HUES6 (cell line): ENCODE data around the gene ADSL.

ENCODE experiments used
- H3K27ac ChIP-seq: 2 replicates; pipeline ENCODE4 v1.7.0; 2013; ENCODE audit warnings: low read depth, mild to moderate bottlenecking, low read length, inconsistent platforms
- H3K27me3 ChIP-seq: 2 replicates; pipeline ENCODE4 v1.6.1; 2013; ENCODE audit warnings: low read length; ENCODE audit not compliant: control insufficient read depth, insufficient read depth
- H3K36me3 ChIP-seq: 2 replicates; pipeline ENCODE4 v1.6.1; 2013; ENCODE audit warnings: low read length; ENCODE audit not compliant: control insufficient read depth, insufficient read depth
- H3K4me1 ChIP-seq: 2 replicates; pipeline ENCODE4 v1.6.1; 2013; ENCODE audit warnings: low read length; ENCODE audit not compliant: control insufficient read depth, insufficient read depth
- H3K4me3 ChIP-seq: 2 replicates; pipeline ENCODE4 v1.5.1; 2013; ENCODE audit warnings: low read depth, low read length
- H3K9ac ChIP-seq: one replicate; pipeline ENCODE4 v1.6.1; 2013; ENCODE audit warnings: mild to moderate bottlenecking, low read length
- H3K9me3 ChIP-seq: 2 replicates; pipeline ENCODE4 v1.6.1; 2013; ENCODE audit warnings: low read depth, low read length; ENCODE audit not compliant: control insufficient read depth, insufficient read depth

The ADSL gene

DNA sequence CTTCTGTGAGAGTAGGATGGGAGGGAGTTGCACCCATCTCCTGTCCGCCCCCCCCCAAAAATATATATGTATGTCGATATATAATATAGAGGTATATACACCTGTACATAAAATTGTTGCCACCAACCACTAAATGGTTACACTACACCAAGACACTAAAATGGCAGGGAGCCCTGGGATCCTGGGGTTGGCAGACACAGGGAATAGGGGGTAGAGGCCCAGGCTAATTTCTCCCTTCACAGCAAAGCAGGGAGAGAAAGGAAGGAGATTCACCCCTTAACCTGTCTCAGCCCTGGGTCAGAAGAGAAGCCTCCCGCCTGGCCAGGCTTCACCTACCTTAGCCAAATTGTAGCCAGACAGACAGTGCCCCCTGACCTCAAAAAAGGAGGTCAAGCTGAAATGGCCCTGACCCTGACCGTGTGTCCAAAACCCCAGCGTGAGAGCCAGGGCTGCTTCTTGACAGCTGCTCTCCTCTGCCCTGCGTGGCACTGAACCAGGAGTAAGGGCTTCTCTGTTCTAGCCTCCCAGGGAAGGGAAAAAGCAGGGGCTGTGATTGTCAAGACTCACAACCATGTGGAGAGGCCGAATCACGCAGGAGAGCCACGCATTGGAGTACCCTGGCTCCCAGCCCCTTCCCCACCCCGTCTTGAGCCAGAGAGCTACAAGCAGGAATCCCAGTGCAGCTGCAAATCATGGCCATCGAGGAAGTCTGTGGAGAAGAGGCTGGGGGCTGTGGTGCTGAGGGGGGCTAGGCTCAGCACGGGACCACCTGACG lies 64.6 kb downstream of the ADSL start:
- Histone ChIP-seq H3K4me3 (no peak overlapping the region), H3K9ac (no peak overlapping the region), H3K36me3 (peaks cover 67% of the 10 kb centered on the region), H3K4me1 (no peaks in the 10 kb centered on the region), H3K27me3 (no peaks in the 10 kb centered on the region), H3K9me3 (no peaks in the 10 kb centered on the region), H3K27ac (no peak overlapping the region)

DNA sequence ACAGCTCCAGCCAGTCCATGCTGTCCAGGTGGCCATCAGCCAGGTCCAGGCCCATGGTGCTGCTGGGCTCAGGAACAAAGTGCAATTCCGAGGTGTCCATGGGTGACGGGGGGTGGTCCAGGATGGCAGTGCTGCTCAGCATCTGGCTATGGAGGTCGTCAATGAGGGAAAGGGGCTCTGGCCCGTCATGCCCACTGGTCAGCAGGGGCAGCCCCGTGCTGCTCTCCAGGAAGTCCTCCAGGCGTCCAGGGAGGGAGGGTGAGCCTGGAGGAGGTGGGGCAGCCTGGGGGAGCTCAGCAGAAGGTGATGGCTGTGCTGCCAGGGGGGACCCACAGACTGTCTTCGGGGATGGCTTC lies 65.2 kb downstream of the ADSL start:
- Histone ChIP-seq H3K36me3 (peaks cover 67% of the 10 kb centered on the region), H3K27me3 (no peaks in the 10 kb centered on the region), H3K4me3 (no peak overlapping the region), H3K9me3 (no peaks in the 10 kb centered on the region), H3K27ac (no peak overlapping the region), H3K9ac (no peak overlapping the region), H3K4me1 (no peaks in the 10 kb centered on the region)

DNA sequence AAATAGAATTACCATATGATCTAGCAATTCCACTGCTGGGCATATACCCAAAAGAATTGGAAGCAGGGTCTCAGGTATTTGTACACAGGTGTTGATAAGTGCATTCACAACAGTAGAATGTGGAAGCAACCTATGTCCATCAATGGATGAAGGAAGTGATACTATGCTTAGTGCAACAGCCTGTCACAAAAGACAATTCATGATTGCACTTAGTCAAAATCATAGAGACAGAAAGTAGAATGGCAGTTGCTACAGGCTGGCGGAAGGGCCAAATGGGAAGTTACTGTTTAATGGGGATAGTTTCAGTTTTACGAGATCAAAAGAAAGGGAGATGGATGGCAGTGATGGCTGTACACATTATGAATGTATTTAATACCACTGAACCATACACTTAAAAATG lies 66.1 kb downstream of the ADSL start:
- no peaks in the 10 kb centered on the region for H3K4me1 ChIP-seq
- no peaks in the 10 kb centered on the region for H3K9me3 ChIP-seq
- no peaks in the 10 kb centered on the region for H3K27me3 ChIP-seq
- H3K9ac ChIP-seq: no peak overlapping the region
- no peak overlapping the region for H3K27ac ChIP-seq
- H3K4me3 ChIP-seq: no peak overlapping the region
- H3K36me3 ChIP-seq: peaks cover 65% of the 10 kb centered on the region

DNA sequence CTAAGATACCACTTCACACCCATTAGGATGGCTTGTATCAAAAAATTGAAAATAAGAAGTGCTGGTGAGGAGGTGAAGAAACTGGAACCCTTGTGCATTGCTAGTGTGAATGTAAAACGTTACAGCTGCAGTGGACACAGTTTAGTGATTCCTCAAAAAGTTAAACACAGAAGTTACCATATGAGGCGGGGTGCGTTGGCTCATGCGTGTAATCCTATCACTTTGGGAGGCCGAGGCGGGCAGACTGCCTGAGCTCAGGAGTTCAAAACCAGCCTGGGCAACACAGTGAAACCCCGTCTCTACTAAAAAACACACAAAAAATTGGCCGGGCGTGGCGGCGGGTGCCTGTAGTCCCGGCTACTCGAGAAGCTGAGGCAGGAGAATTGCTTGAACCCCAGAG lies 67.6 kb downstream of the ADSL start:
- no peak overlapping the region for H3K27ac ChIP-seq
- H3K9ac ChIP-seq: no peak overlapping the region

DNA sequence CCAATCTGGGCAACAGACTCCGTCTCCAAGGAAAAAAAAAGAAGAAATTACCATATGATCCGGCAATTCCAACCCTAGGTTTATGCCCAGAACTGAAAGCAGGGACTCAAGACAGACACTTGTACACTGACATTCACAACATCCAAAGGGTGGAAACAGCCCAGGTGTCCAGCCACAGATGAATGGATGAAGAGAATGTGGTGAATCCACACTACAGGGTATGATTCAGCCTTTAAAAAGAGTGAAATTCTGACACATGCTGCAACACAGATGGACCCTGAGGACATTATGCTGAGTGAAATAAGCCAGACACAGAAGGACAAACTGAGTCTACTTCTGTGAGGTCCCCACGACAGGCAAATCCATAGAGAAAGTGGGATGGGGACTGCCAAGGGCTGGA lies 68.0 kb downstream of the ADSL start:
- H3K27me3 ChIP-seq: no peaks in the 10 kb centered on the region
- no peaks in the 10 kb centered on the region; the same call in 1 of the 2 replicates for H3K4me1 ChIP-seq
- H3K4me3 ChIP-seq: no peak overlapping the region
- no peak overlapping the region for H3K27ac ChIP-seq
- no peak overlapping the region for H3K9ac ChIP-seq
- H3K9me3 ChIP-seq: no peaks in the 10 kb centered on the region
- H3K36me3 ChIP-seq: peaks cover 62% of the 10 kb centered on the region

More for the DNA sequence above, 67.6 kb downstream of the ADSL start:
- Histone ChIP-seq H3K9me3 (no peaks in the 10 kb centered on the region), H3K4me1 (no peaks in the 10 kb centered on the region; the same call in 1 of the 2 replicates), H3K4me3 (no peak overlapping the region), H3K36me3 (peaks cover 62% of the 10 kb centered on the region), H3K27me3 (no peaks in the 10 kb centered on the region)

DNA sequence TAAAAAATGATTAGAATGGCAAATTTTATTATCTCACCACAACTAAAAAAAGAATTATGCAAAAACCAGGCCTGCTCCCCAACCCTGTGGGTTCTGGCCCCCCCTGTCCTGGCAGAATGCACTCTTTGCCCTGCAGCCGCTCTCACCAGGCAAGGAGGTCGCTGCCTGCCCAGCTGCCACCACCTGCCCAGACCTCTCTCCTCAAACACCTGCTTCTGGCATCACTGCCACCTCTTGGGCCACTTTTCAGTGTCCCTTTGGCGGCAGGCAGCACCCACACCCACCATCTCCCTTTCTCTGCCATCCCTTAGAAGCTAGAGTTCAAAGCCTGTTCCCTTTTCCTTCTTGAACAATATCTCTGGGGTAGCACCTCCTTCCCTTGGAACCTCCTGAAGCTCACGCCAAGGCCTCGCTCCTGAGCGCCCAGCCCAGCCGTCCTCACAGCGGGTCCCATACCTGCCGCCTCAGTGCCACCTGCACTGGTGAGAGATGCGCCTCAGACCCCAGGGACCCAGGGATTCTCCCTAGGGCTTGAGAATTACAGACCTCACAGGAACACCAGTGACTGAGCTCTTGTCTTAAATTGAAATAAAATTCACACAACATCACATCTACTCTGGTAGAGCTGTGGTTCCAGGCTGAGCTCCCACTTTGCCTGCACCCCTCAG lies 68.7 kb downstream of the ADSL start:
- Histone ChIP-seq H3K4me3 (no peak overlapping the region), H3K27ac (no peak overlapping the region), H3K9ac (no peak overlapping the region), H3K4me1 (no peaks in the 10 kb centered on the region; the same call in 1 of the 2 replicates), H3K27me3 (no peaks in the 10 kb centered on the region), H3K36me3 (peaks cover 62% of the 10 kb centered on the region), H3K9me3 (no peaks in the 10 kb centered on the region)

DNA sequence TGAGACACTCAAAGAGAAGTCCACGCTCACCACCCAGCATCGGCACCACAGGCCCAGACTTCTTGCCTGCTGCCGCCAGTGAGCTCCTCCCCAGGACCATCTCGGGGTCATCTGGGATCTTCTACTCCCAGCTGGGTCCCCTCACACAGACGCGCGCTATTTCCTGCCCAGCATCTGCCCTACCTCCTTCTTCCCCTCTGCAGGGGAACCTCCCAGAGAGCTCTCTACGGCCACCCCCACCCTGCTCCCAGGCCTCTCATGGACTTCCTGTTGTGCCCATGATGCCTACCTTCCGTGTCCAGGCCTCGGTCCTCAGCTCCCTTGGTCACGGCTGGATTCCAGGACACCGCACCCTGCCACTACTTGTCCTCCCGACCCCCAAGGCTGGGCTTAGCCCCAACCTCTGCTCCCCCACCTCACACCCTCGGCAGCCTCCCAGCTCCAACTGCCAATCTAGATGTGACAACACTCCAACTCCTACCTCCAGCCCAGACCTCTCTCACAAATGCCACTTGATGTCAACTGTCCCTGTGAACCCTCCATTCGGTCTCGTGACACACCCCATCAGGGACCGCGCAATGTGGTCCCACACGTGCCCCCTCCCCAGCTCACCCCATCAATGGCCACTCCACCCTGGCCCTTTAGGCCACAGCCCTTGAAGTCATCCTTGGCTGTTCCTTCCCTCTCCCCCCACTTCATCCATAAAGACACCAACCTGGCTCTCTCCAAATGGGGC lies 69.4 kb downstream of the ADSL start:
- no peak overlapping the region for H3K27ac ChIP-seq
- H3K36me3 ChIP-seq: peaks cover 62% of the 10 kb centered on the region
- no peaks in the 10 kb centered on the region; the same call in 1 of the 2 replicates for H3K4me1 ChIP-seq
- H3K4me3 ChIP-seq: no peak overlapping the region
- no peaks in the 10 kb centered on the region for H3K27me3 ChIP-seq
- H3K9ac ChIP-seq: no peak overlapping the region
- H3K9me3 ChIP-seq: no peaks in the 10 kb centered on the region

DNA sequence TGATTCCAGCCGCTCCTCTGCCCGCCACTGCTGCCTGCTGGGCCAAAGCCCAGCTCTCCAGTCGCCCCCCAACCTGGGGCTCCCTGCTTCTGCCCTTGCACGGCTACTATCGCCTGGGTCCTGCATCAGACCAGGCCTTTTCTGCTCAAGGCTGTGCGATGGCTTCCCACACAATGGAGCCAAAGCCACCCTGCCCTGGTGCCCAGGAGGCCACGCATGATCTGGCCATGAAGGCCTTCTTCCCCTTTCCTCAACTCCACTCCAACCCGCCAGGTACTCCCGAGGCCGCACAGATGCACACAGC lies 69.9 kb downstream of the ADSL start:
- no peak overlapping the region for H3K9ac ChIP-seq
- no peaks in the 10 kb centered on the region for H3K27me3 ChIP-seq
- no peaks in the 10 kb centered on the region for H3K9me3 ChIP-seq
- H3K4me1 ChIP-seq: no peaks in the 10 kb centered on the region; the same call in 1 of the 2 replicates
- H3K27ac ChIP-seq: no peak overlapping the region
- H3K4me3 ChIP-seq: no peak overlapping the region
- H3K36me3 ChIP-seq: peaks cover 62% of the 10 kb centered on the region

DNA sequence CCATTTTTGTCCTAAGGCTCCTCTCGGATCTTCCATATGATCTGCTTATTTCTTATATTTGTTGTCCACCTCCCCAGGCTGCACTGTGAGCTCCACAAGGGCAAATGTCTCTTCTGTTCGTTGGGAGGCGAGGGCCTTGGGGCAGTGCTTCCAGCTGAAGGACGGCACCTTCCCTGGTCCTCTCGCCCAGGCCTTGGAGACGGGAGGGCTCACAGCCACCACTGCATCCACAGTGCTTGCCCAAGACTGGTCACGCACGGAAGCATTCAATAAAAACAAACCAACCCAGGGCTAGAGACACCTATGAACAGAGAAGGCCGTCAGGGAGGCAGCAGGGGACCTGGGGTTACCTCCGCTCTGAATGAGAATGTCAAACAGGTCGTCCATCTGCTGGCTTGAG lies 70.3 kb downstream of the ADSL start:
- Histone ChIP-seq H3K9ac (no peak overlapping the region), H3K9me3 (no peaks in the 10 kb centered on the region), H3K27ac (no peak overlapping the region), H3K4me3 (no peak overlapping the region), H3K4me1 (no peaks in the 10 kb centered on the region; the same call in 1 of the 2 replicates), H3K36me3 (peaks cover 61% of the 10 kb centered on the region), H3K27me3 (no peaks in the 10 kb centered on the region)

DNA sequence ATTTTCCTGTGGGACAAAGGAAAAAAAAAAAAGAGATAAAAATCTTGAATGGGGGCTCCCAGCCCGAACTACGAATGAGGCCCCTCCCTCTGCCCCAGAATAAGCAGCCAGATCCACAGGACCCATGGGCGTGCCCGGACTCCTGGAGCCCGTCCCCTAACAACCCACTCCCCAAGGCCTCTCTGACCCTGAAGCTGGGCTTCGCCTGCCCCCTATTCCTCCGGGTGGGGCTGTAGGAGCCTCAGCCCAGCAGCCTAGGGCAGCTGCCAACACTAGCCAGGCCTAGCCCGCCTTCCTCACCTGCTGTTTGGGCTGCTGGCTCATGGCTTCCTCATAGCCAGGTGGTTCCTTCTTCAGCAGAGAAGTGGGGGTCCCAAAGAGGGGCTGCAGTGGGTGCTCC lies 70.7 kb downstream of the ADSL start:
- H3K4me1 ChIP-seq: no peaks in the 10 kb centered on the region; the same call in 1 of the 2 replicates
- no peak overlapping the region for H3K9ac ChIP-seq
- H3K27ac ChIP-seq: no peak overlapping the region
- no peaks in the 10 kb centered on the region for H3K27me3 ChIP-seq
- H3K9me3 ChIP-seq: no peaks in the 10 kb centered on the region
- H3K4me3 ChIP-seq: no peak overlapping the region
- peaks cover 59% of the 10 kb centered on the region for H3K36me3 ChIP-seq

DNA sequence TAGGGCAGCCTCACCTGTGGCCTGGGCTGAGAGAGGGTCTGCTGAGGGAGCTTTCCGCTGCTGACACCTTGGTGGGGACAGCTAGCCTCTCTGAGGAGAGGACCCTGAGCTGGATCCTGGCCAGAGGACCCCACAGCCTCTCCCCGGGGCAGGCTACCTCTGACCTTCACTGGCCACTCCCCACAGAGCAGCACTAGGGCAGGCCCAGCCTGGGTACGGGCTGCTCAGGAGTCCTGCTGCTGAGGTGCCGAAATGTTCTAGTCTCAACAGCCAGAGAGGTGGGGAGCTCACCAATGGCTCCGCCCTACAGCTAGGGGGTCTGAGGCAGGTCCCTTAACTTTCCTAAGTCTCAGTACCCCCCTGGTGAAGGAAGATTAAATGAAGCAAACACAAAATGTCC lies 71.6 kb downstream of the ADSL start:
- no peaks in the 10 kb centered on the region; the same call in 1 of the 2 replicates for H3K4me1 ChIP-seq
- H3K36me3 ChIP-seq: peaks cover 61% of the 10 kb centered on the region
- H3K27ac ChIP-seq: no peak overlapping the region
- H3K27me3 ChIP-seq: no peaks in the 10 kb centered on the region
- no peak overlapping the region for H3K9ac ChIP-seq
- no peak overlapping the region for H3K4me3 ChIP-seq
- no peaks in the 10 kb centered on the region for H3K9me3 ChIP-seq
